Fibroblast of villous mesenchyme (primary cell): ENCODE results near the gene HSDL1. TPM values are rescaled to one million over a fixed set of nuclear protein-coding genes. Genes with fewer than 3 reads are reported as not detected.

Experiments
- DNase-seq: peaks from one replicate; pipeline ENCODE4 v3.0.0-alpha.2; 2010; ENCODE audit warnings: low read depth
- H3K4me3 ChIP-seq: 2 replicates; pipeline ENCODE4 v1.5.1; 2011; ENCODE audit warnings: low read depth, mild to moderate bottlenecking, low read length
- total RNA-seq: library from RNA; depleted of rRNA; stranded (reverse); fragments of >200 nt; gene quantifications from 2 replicates; pipeline ENCODE4 v1.2.3, GENCODE V29; 2012
- TF ChIP-seq, protein P1 (sequence below): IDR thresholded peaks from 2 replicates; pipeline ENCODE4 v1.5.1; 2012; ENCODE audit warnings: low read depth, mild to moderate bottlenecking, low read length; ENCODE audit not compliant: insufficient read depth

The HSDL1 gene
- total RNA-seq, 1 donor = 29.8 TPM

DNA sequence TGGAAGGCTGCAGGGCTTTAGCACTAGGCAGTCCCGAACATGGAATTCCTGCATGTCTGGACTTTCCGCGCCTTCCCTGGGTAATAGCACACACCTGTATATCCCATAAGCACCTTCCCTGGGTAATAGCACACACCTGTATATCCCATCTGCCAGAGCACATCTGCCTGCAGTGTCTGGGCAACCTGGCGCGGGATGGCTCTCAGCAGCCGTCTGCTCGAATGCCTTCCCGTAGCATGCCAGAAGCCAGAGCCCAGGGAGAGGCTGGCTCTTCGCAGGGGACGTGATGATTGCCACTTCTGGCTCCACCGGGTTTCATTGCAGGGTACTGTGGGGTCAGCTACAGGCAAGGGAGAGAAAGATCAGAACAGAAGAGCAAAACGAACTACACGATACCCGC lies 49.5 kb downstream of the HSDL1 start:
- DNase-seq = no peak
- TF ChIP-seq, protein P1, sequence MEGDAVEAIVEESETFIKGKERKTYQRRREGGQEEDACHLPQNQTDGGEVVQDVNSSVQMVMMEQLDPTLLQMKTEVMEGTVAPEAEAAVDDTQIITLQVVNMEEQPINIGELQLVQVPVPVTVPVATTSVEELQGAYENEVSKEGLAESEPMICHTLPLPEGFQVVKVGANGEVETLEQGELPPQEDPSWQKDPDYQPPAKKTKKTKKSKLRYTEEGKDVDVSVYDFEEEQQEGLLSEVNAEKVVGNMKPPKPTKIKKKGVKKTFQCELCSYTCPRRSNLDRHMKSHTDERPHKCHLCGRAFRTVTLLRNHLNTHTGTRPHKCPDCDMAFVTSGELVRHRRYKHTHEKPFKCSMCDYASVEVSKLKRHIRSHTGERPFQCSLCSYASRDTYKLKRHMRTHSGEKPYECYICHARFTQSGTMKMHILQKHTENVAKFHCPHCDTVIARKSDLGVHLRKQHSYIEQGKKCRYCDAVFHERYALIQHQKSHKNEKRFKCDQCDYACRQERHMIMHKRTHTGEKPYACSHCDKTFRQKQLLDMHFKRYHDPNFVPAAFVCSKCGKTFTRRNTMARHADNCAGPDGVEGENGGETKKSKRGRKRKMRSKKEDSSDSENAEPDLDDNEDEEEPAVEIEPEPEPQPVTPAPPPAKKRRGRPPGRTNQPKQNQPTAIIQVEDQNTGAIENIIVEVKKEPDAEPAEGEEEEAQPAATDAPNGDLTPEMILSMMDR = no peak
- H3K4me3 ChIP-seq = no peak overlapping the region

- H3K4me3 ChIP-seq = no peak overlapping the region
- TF ChIP-seq, protein P1 = no peak
- no peak for DNase-seq
Measured at GRCh38 chr16:84093879-84094270, 51.1 kb downstream of the HSDL1 start.

DNA sequence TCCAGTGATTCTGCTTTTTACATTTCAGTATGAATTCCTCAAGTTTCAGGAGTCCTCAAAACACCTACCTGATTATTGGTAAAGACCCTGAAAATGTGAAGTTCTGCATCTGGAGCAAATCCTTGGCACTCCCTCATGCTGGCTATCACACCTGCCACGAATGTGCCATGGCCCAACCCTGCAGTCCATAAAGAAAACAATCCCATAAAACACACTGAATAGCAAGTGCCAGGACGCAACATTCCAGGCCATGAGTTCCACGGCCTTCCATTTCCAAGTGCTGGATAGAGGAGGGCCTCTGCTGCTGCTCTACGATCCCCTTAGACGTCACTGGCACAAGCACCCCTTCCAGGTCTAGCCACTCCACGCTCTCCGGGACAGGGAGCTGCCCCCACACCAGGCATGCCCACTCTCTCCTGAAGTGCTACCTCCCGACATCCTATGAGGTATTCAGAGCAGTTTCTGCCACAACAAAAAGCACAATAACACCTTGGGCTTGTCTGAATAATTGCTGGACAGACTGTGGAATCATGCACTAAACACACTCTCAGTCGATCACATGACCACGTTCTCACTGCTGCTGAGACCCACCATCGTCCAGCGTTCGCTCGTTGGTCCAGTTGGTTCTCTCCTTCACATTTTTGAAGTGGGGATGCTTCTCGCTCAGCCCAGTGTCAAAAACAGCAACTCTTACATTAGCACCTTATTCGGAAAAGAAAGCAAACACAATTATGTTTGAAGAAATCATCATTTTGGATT lies 51.7 kb downstream of the HSDL1 start:
- no peak for DNase-seq
- H3K4me3 ChIP-seq = no peak overlapping the region
- TF ChIP-seq, protein P1 = no peak

GRCh38 chr16:84091460-84091859 lies 53.5 kb downstream of the HSDL1 start:
- H3K4me3 ChIP-seq = no peak overlapping the region
- TF ChIP-seq, protein P1 = no peak
- no peak for DNase-seq

- TF ChIP-seq, protein P1 = no peak
- DNase-seq = no peak
- H3K4me3 ChIP-seq = no peak overlapping the region
Measured at GRCh38 chr16:84090211-84090610, 54.8 kb downstream of the HSDL1 start.

GRCh38 chr16:84088695-84089395 lies 56.1 kb downstream of the HSDL1 start:
- no peak for DNase-seq
- no peak overlapping the region for H3K4me3 ChIP-seq
- TF ChIP-seq, protein P1 = no peak
